Esophagus muscularis mucosa (tissue), 4 donors: ENCODE data around the gene ITGA2B. TPM values are rescaled to one million over a fixed set of nuclear protein-coding genes. Genes with fewer than 3 reads are reported as not detected.

Source experiments
- DNase-seq: peaks from one replicate; pipeline ENCODE4 v3.0.0-alpha.2; 2017; ENCODE audit errors: extremely low spot score
- H3K27ac ChIP-seq, 4 donors: fragments of 200-600 bp; sonication (generic); replicated peaks in 1 of 4; 1 replicate in 3 of 4; 2 replicates in 1 of 4; pipeline ENCODE4 v1.5.1; 2016 to 2019; ENCODE audit warnings: mild to moderate bottlenecking in 1 of 4
- H3K27me3 ChIP-seq, 4 donors: fragments of 200-600 bp; sonication (generic); one replicate each; pipeline versions ENCODE4 v1.5.1 to v1.6.0; 2016 to 2019
- H3K36me3 ChIP-seq, 4 donors: fragments of 200-600 bp; sonication (generic); one replicate each; pipeline ENCODE4 v1.5.1; 2016 to 2019
- H3K4me1 ChIP-seq, 4 donors: fragments of 200-600 bp; sonication (generic); one replicate each; pipeline ENCODE4 v1.5.1; 2016 to 2019
- H3K4me3 ChIP-seq, 4 donors: fragments of 200-600 bp; sonication (generic); 1 replicate in 2 of 4; 2 replicates in 2 of 4; pipeline ENCODE4 v1.5.1; 2016 to 2019; ENCODE audit warnings: mild to moderate bottlenecking in 4 of 4, moderate library complexity in 1 of 4
- H3K9me3 ChIP-seq, 4 donors: fragments of 200-600 bp; sonication (generic); 1 replicate in 3 of 4; 2 replicates in 1 of 4; pipeline ENCODE4 v1.5.1; 2016 to 2019
- EP300 ChIP-seq: sonication (generic); formaldehyde crosslinking; IDR thresholded peaks from one replicate; pipeline ENCODE4 v1.6.1; 2017; ENCODE audit warnings: antibody characterized with exemption
- POLR2A ChIP-seq: fragments of 450-650 bp; IDR thresholded peaks from one replicate; pipeline ENCODE4 v1.6.1; 2017; ENCODE audit warnings: antibody characterized with exemption, moderate library complexity, mild to moderate bottlenecking, low read depth
- POLR2AphosphoS5 ChIP-seq, 2 donors: sonication (generic); formaldehyde crosslinking; IDR thresholded peaks; one replicate each; pipeline ENCODE4 v1.6.1; 2017; ENCODE audit warnings: antibody characterized with exemption in 2 of 2
- WGBS: methylation state at CpG from one replicate; pipeline ENCODE4 v1.1.5; 2018; 5-methylcytosine and 5-hydroxymethylcytosine counted together
- intact Hi-C: fragments of 100-400 bp; cut with DNase I; formaldehyde crosslinking; loops from one replicate; pipeline ENCODE4 v1.15.1; 2023
- small RNA-seq, 3 donors: library from RNA; depleted of rRNA; stranded (forward); fragments of <200 nt; gene quantifications; one replicate each; pipeline ENCODE3, GENCODE V24; 2016
- total RNA-seq, 4 donors: library from RNA; depleted of rRNA; stranded (reverse); fragments of >200 nt; gene quantifications; one replicate each; pipeline versions ENCODE4 v1.1.0 to v1.2.1, GENCODE V29; 2016
- TF ChIP-seq, protein P1 (sequence below), 3 experiments: fragments of 200-600 bp in 2 of 3; fragments of 450-650 bp in 1 of 3; sonication (generic) in 2 of 3; IDR thresholded peaks; one replicate each; pipeline ENCODE4 v1.5.1; 2017 to 2019; ENCODE audit warnings: antibody characterized with exemption in 3 of 3, mild to moderate bottlenecking in 2 of 3, moderate library complexity in 1 of 3

ITGA2B gene
- total RNA-seq, 4 donors from 2014 or later: 0.42 to 1.7 (median 1.0) TPM

DNA sequence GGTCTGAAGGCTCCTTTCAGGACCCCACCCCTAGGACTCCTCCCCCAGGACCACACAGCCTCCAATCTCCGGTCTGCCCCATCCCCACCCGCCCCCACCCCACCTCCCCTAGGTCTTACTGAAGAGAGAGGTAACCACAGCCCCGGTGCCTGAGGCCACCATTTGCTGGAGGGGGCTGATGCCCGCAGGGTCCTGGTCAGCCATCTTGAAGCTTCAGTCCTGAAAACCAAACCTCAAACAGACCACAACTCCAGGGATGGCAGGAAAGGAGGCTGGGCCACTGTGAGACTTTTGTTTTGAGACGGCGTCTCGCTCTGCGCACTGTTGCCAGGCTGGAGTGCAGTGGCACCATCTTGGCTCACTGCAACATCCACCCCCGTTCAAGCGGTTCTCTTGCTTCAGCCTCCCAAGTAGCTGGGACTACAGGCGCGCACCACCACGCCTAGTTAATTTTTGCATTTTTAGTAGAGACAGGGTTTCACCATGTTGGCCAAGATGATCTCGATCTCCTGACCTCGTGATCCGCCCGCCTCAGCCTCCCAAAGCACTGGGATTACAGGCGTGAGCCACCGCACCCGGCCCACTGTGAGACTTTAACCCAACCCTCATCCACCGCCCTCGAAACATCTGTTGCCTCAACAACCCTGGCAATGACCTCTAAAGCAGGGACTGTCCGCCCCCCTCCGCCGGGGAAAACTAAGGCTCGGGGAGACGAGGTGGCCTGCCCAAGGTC is 65.9 kb downstream of the ITGA2B start:
- peaks cover 24 to 39% (median 37%) of the 10 kb centered on the region in 4 donors for H3K36me3 ChIP-seq
- H3K4me1 ChIP-seq: peaks cover 27 to 42% (median 41%) of the 10 kb centered on the region in 4 donors
- no peaks in the 10 kb centered on the region for H3K9me3 ChIP-seq
- intact Hi-C loops: loop anchor here (2.0 kb wide), 1 partner anchor 105 kb away; the partner anchor contains the start of gene UBTF
- WGBS: 64% methylated on average over 20 of the region's 27 CpGs
- peak overlapping the region in 2 of 4 donors; percentile 93 to 96 for H3K27ac ChIP-seq
- no peaks in the 10 kb centered on the region for H3K27me3 ChIP-seq
- H3K4me3 ChIP-seq: peak overlapping the region; percentile 80 to 100 (median 98)
- no peak for TF ChIP-seq EP300
- TF ChIP-seq POLR2A: no peak
- TF ChIP-seq, protein P1, sequence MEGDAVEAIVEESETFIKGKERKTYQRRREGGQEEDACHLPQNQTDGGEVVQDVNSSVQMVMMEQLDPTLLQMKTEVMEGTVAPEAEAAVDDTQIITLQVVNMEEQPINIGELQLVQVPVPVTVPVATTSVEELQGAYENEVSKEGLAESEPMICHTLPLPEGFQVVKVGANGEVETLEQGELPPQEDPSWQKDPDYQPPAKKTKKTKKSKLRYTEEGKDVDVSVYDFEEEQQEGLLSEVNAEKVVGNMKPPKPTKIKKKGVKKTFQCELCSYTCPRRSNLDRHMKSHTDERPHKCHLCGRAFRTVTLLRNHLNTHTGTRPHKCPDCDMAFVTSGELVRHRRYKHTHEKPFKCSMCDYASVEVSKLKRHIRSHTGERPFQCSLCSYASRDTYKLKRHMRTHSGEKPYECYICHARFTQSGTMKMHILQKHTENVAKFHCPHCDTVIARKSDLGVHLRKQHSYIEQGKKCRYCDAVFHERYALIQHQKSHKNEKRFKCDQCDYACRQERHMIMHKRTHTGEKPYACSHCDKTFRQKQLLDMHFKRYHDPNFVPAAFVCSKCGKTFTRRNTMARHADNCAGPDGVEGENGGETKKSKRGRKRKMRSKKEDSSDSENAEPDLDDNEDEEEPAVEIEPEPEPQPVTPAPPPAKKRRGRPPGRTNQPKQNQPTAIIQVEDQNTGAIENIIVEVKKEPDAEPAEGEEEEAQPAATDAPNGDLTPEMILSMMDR (IDR thresholded peaks at IDR 0.05): no peak
- TF ChIP-seq POLR2AphosphoS5 (IDR thresholded peaks at IDR 0.05): no peak
- DNase-seq: no peak

DNA sequence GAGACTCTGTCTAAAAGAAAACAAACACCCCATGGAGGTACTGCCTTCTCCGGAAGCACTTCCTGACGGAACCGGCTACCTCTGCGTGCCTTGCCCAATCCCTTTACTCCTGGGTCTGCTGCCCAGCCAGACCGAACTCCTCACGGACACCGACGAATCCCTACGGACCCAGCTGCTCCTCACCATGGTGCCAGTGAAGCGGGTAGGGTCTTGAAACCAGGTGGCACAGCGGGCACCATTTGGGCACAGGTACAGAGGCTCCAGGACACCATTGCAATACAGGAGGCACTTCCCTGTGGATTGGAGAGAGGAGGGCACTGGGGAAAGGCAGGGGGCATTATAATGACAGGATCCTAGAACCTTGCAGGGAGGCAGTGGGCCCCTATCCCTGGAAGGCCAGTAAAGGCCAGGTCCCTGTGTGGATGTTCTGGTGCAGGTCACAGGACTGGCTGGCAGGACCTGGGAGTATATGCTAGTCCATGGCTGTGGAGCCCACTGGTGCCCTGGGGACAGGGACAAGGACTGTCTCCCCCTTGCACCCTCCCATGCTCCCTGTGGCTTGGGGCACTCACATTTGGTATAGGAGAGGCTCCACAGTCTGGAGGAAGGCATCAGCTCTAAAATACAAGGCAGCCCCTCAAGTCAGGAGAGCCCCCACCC is 67.1 kb downstream of the ITGA2B start:
- peaks cover 0 to 8% (median 3%) of the 10 kb centered on the region in 4 donors for H3K27me3 ChIP-seq
- TF ChIP-seq POLR2AphosphoS5 (IDR thresholded peaks at IDR 0.05) (no peak), EP300 (no peak), POLR2A (no peak)
- TF ChIP-seq, protein P1 (IDR thresholded peaks at IDR 0.05): no peak
- 91% methylated on average over 11 of the region's 11 CpGs for WGBS
- no peak overlapping the region for H3K27ac ChIP-seq
- peaks cover 24 to 39% (median 37%) of the 10 kb centered on the region in 4 donors for H3K36me3 ChIP-seq
- DNase-seq: no peak
- H3K4me3 ChIP-seq: no peak overlapping the region
- H3K9me3 ChIP-seq: no peaks in the 10 kb centered on the region
- peaks cover 26 to 42% (median 40%) of the 10 kb centered on the region in 4 donors for H3K4me1 ChIP-seq
- intact Hi-C loops: no loop called here

Small RNA genes within 50 kb of the gene (small RNA-seq; reads per million reads assigned to genes)
- gene RN7SL258P: 0 reads per million in 3 donors

Other genes with a start within 250 kb of the ITGA2B start
- gene HROB, start 247.7 kb downstream of the ITGA2B start, total RNA-seq: 1 to 10 TPM; 1.7 to 4.6 (median 2.6) TPM
- 10 to 100 TPM in 1 of 4 donors, 1 to 10 TPM in 3; 3.3 to 10.8 (median 6.0) TPM for gene ASB16, start 218.9 kb downstream of the ITGA2B start, total RNA-seq
- gene TMUB2, start 202.7 kb downstream of the ITGA2B start, total RNA-seq: 10 to 100 TPM; 25.3 to 50.3 (median 33.4) TPM
- gene ATXN7L3, start 189.8 kb downstream of the ITGA2B start, total RNA-seq: 10 to 100 TPM; 41.9 to 72.6 (median 50.0) TPM
- gene UBTF, start 170.0 kb downstream of the ITGA2B start, total RNA-seq: 10 to 100 TPM; 48.7 to 78.8 (median 66.1) TPM
- gene SLC4A1, start 121.5 kb downstream of the ITGA2B start, total RNA-seq: 1 to 10 TPM in 1 of 4 donors, under 1 TPM in 2, not detected in 1; 0.11 to 2.0 (median 0.19) TPM
- 1 to 10 TPM in 3 of 4 donors, under 1 TPM in 1; 0.42 to 2.8 (median 1.7) TPM for gene RUNDC3A, start 81.0 kb downstream of the ITGA2B start, total RNA-seq
- gene SLC25A39, start 64.8 kb downstream of the ITGA2B start, total RNA-seq: 10 to 100 TPM; 41.1 to 69.0 (median 56.8) TPM
- gene GRN, start 44.3 kb downstream of the ITGA2B start, total RNA-seq: 100 to 1,000 TPM; 169 to 313 (median 260) TPM
- 1 to 10 TPM in 2 of 4 donors, under 1 TPM in 2; 0.42 to 2.0 (median 1.2) TPM for gene FAM171A2, start 25.8 kb downstream of the ITGA2B start, total RNA-seq
- 10 to 100 TPM; 21.0 to 51.1 (median 27.9) TPM for gene GPATCH8, start 113.8 kb upstream of the ITGA2B start, total RNA-seq
- 1 to 10 TPM; 1.7 to 3.4 (median 1.9) TPM for gene FZD2, start 167.8 kb upstream of the ITGA2B start, total RNA-seq